Ishikawa (cell line): ENCODE results near the gene ACVR1.

Experiments used
- CEBPB ChIP-seq: IDR thresholded peaks from 2 replicates; pipeline ENCODE4 v1.6.1; 2012
- CREB1 ChIP-seq: IDR thresholded peaks from 2 replicates; pipeline ENCODE4 v1.6.1; 2012; ENCODE audit warnings: low read depth
- EGR1 ChIP-seq: IDR thresholded peaks from 2 replicates; pipeline ENCODE4 v1.6.1; 2012
- EP300 ChIP-seq: IDR thresholded peaks from 2 replicates; pipeline ENCODE4 v1.6.1; 2012; ENCODE audit warnings: borderline replicate concordance
- FOXM1 ChIP-seq: IDR thresholded peaks from 2 replicates; pipeline ENCODE4 v1.6.1; 2012; ENCODE audit warnings: low read depth, borderline replicate concordance
- NFIC ChIP-seq: IDR thresholded peaks from 2 replicates; pipeline ENCODE4 v1.6.1; 2012
- RAD21 ChIP-seq: IDR thresholded peaks from 2 replicates; pipeline ENCODE4 v1.6.1; 2012; ENCODE audit warnings: low read depth
- TAF1 ChIP-seq: IDR thresholded peaks from 2 replicates; pipeline ENCODE4 v1.6.1; 2012; ENCODE audit warnings: low read depth, mild to moderate bottlenecking
- TCF12 ChIP-seq: IDR thresholded peaks from 2 replicates; pipeline ENCODE4 v1.6.1; 2012; ENCODE audit warnings: low read depth
- TEAD4 ChIP-seq: IDR thresholded peaks from 2 replicates; pipeline ENCODE4 v1.6.1; 2012
- YY1 ChIP-seq: IDR thresholded peaks from 2 replicates; pipeline ENCODE4 v1.6.1; 2012; ENCODE audit warnings: low read depth
- ZBTB7A ChIP-seq: IDR thresholded peaks from 2 replicates; pipeline ENCODE4 v1.6.1; 2012; ENCODE audit warnings: low read depth
- TF ChIP-seq, protein P1 (sequence below): IDR thresholded peaks from 2 replicates; pipeline ENCODE4 v1.6.1; 2012
- TF ChIP-seq, protein P2 (sequence below): IDR thresholded peaks from 2 replicates; pipeline ENCODE4 v1.6.1; 2012
- TF ChIP-seq, protein P3 (sequence below): IDR thresholded peaks from 2 replicates; pipeline ENCODE4 v1.6.1; 2012; ENCODE audit warnings: low read depth, mild to moderate bottlenecking

Gene ACVR1

DNA sequence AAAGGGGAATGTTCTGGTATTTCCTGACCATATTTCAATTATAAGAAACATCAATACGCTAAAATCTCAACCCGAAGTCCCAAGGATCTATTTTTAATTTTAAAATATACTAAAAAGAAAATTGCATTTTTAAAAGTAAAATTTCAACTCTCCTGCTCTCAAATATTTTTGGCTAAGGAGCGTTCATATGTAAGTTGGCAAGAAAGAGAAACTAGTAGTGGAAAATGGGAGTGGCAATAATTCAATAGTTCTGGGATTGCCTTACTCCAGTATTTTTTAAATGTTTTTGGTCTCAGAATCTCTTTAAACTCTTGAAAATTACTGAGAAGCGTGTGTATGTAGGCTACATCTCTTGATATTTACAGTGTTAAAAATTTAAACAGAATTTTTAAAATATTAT, 72.7 kb downstream of the ACVR1 start:
- TF ChIP-seq EGR1 (no peak), EP300 (no peak)

DNA sequence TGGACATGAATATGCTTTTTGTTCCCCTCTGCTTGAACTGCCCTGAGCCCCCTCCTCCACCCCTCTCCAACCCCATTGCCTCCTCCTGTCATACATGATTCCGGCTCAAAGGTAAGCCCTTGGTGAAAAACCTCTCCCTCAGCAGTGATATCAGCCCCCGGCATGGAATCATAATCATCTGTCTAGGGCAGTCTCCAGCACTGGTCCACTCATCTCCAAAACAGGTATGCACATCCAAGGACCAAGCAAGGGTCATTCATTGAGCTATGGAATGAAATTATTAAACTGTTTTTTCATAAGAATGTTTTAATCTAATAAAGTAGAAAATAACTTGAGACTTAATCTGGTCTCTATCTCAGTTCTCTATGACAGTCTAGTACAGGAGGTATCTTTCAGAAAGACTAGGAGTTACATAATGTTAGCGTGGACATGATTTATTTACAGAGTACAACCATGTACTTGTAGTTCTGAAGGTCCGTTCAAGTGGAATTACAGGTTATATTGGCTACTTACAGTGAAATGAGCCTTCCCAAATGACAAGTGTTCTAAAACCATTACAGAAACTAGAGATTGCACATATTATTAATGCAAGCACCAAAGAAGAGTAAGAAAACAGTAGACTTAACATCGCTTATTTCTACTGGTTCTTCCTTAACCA, 75.2 kb downstream of the ACVR1 start:
- TF ChIP-seq, protein P1, sequence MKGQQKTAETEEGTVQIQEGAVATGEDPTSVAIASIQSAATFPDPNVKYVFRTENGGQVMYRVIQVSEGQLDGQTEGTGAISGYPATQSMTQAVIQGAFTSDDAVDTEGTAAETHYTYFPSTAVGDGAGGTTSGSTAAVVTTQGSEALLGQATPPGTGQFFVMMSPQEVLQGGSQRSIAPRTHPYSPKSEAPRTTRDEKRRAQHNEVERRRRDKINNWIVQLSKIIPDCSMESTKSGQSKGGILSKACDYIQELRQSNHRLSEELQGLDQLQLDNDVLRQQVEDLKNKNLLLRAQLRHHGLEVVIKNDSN, result no peak
- TF ChIP-seq RAD21, result no peak
- TF ChIP-seq, protein P2, sequence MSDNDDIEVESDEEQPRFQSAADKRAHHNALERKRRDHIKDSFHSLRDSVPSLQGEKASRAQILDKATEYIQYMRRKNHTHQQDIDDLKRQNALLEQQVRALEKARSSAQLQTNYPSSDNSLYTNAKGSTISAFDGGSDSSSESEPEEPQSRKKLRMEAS, result no peak
- TF ChIP-seq EP300, result no peak

DNA sequence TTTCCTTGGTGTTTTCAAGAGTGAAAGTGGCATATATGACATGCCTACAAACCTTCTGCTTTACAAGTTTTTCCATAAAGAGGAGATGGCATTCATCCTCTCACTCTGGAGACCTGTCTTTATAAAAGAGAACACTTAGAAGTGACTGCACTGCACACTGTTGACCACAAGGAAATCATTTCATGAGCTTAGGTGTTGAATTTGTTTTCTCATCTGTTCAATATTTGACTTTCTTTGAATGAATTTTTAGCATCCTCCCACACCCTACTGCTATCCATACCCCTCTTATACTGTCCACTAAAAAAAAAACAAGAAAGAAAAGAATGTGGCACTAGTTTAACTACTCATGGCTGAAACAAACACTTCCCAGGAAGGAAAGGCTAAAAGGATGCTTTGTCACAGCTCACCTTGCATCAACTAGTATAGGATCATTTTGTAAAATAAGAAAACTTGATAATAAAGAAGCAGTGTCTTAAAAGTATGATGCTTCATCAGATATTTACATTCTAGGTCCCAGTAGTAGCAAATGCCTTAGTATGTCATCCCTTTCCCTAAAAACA, 83.0 kb downstream of the ACVR1 start:
- TF ChIP-seq, protein P2, result no peak
- no peak for TF ChIP-seq TCF12
- no peak for TF ChIP-seq CREB1
- no peak for TF ChIP-seq RAD21
- TF ChIP-seq, protein P1, result no peak
- no peak for TF ChIP-seq TEAD4
- TF ChIP-seq, protein P3, sequence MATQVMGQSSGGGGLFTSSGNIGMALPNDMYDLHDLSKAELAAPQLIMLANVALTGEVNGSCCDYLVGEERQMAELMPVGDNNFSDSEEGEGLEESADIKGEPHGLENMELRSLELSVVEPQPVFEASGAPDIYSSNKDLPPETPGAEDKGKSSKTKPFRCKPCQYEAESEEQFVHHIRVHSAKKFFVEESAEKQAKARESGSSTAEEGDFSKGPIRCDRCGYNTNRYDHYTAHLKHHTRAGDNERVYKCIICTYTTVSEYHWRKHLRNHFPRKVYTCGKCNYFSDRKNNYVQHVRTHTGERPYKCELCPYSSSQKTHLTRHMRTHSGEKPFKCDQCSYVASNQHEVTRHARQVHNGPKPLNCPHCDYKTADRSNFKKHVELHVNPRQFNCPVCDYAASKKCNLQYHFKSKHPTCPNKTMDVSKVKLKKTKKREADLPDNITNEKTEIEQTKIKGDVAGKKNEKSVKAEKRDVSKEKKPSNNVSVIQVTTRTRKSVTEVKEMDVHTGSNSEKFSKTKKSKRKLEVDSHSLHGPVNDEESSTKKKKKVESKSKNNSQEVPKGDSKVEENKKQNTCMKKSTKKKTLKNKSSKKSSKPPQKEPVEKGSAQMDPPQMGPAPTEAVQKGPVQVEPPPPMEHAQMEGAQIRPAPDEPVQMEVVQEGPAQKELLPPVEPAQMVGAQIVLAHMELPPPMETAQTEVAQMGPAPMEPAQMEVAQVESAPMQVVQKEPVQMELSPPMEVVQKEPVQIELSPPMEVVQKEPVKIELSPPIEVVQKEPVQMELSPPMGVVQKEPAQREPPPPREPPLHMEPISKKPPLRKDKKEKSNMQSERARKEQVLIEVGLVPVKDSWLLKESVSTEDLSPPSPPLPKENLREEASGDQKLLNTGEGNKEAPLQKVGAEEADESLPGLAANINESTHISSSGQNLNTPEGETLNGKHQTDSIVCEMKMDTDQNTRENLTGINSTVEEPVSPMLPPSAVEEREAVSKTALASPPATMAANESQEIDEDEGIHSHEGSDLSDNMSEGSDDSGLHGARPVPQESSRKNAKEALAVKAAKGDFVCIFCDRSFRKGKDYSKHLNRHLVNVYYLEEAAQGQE, result no peak
- no peak for TF ChIP-seq NFIC
- TF ChIP-seq TAF1, result no peak
- no peak for TF ChIP-seq FOXM1
- no peak for TF ChIP-seq CEBPB
- TF ChIP-seq YY1, result no peak

DNA sequence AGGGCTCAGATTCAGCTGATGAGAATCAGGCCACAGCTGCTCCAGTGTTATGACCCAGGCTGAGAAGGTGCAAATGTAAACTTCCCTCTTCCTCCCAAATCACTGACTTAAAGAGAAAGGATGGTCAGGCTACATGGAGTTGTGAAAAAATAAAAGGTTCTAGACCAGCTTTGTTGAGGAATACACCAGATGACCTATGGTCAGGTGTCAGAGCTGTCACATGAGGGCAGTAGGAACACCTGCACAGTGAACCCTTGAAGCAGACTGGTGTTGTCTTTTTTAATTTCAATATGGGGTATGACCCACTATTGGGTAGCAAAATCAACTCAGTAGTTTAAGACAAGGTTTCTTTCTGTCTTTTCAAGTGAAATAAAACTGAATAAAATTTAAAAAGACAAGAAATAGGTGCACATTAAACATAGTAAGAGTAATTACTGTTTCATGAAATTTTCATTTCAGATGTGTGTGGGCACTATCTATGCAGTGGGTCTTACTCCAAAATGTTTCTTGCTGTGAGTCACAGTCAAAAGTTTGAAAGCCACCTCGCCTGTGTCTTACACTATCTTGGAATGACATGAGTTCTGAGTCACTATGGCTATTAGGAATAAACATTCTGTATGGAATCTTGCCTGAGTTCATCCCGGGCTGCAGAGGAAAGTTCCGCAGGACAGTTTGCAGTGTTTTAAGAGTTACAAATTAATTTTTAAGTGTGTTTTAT, 83.6 kb downstream of the ACVR1 start:
- TF ChIP-seq RAD21, result no peak
- TF ChIP-seq EGR1, result no peak
- TF ChIP-seq YY1, result no peak
- no peak for TF ChIP-seq TEAD4

DNA sequence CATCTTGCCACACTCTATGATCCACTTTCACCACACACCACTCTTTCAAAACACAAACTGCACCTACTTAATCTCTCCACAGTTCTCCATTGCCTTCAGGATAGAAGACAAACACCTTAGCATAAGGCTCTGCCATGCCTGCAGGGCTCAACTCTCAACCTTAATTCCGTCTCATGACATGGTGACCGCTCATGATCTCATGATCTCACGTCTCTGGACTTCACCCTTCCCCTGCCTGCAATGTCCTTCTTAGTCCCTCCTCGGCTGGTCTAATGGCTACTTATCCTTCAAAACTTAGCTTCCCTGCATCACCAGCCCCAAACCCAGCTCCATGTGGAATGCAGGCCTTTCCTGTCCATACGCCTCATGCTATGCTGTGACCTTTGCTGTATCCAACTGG, 85.3 kb downstream of the ACVR1 start:
- no peak for TF ChIP-seq NFIC
- TF ChIP-seq, protein P1, result no peak
- no peak for TF ChIP-seq EGR1
- no peak for TF ChIP-seq RAD21
- no peak for TF ChIP-seq CEBPB
- no peak for TF ChIP-seq FOXM1
- TF ChIP-seq, protein P3, result no peak
- no peak for TF ChIP-seq ZBTB7A
- TF ChIP-seq TAF1, result no peak
- TF ChIP-seq EP300, result no peak

DNA sequence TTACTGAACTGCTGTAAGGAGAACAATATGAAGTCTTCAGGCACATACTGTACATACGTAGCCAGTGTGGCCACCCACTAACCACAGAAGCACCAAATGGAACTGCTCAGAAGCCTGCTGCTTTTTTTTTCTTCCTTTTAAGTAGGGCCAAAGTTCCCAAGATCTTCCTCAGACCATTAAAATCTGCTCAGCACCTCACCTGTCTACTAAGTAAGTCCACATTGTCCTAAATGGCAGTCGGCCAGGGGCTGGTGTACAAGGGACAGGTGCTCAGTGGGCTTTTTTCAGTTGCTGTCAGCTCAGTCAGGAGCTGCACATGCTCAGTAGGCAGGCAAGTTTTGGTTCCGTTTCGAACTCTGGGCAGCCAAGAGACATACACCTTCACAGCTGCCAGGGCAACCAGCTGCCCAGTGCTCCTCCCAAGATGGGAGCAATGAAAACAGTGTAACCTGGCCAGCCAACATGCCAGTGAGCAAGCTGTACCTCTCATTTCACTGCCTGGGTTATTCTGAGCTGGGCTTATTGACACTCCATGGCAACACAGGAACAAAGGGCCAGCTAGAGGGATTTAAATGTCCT, 86.1 kb downstream of the ACVR1 start:
- TF ChIP-seq CEBPB (no peak), EGR1 (no peak), TCF12 (no peak), EP300 (no peak), ZBTB7A (no peak)
